Urothelium cell line (cell line): ENCODE measurements around the gene SELPLG.
"Not testable (repeated sequence)": the region's sequence is repeated elsewhere in the genome, so short reads cannot be mapped to it uniquely, and the experiment has no call there.

Source experiments
- DNase-seq: peaks from one replicate; pipeline ENCODE4 v3.0.0; 2011; ENCODE audit warnings: low spot score, mixed read lengths
- FAIRE-seq: peaks from 2 replicates; lab custom pipeline; 2011; peaks lifted over from hg19 to GRCh38; lab: Jason Lieb, UNC

Gene SELPLG

DNA sequence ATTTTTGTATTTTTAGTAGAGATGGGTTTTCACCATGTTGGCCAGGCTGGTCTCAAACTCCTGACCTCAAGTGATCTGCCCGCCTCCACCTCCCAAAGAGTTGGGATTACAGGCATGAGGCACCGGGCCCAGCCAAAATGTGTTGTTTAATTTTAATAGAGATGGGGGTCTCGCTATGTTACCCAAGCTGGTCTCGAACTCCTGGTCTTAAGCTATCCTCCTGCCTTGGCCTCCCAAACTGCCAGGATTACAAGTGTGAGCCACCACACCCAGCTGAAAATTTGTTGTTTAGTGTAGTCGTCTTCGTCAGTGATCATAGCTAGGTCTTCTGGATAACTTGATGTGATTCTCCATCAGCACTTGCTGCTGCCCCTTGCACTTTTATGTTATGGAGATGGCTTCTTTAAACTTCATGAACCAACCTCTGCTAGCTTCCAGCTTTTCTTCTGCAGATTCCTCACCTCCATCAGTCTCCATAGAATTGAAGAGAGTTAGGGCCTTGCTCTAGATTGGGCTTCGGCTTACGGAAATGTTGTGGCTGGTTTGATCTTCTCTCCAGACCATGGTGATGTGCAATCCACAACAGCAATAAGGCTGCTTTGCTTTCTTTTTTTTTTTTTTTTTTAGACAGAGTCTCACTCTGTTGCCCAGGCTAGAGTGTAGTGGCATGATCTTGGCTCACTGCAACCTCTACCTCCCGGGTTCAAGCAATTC is 58.3 kb downstream of the SELPLG start:
- no peak for FAIRE-seq
- DNase-seq: no peak

DNA sequence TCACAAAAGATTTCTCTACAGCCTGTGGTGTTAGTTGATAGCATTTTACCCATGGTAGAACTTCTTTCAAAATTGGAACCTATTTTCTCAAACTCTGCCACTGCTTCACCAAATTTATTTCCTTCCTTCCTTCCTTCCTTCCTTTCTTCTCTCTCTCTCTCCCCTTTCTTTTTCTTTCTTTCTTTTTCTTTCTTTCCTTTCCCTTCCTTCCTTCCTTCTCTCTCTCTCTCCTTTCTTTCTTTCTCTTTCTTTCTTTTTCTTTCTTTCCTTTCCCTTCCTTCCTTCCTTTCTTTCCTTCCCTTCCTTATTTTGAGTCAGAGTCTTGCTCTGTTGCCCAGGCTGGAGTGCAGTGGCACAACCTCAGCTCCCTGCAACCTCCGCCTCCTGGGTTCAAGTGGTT is 59.4 kb downstream of the SELPLG start:
- FAIRE-seq, DNase-seq: not testable (repeated sequence)

DNA sequence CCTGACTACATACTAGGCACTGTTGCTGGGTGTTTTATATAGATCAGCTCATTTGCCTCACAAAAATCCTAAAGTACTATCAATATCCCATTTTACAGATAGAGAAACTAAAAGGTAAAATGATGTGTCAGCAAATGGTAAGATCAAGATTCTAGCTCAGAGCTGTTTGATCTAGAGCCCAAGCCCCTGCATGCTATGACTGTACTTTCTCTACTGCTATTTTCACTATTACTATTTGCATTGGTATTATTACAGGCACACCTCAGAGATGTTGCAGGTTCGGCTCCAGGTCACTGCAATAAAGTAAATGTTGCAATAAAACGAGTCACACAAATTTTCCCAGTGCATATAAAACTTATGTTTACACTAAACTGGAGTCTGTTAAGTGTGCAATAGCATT is 60.4 kb downstream of the SELPLG start:
- FAIRE-seq (no peak), DNase-seq (no peak)

DNA sequence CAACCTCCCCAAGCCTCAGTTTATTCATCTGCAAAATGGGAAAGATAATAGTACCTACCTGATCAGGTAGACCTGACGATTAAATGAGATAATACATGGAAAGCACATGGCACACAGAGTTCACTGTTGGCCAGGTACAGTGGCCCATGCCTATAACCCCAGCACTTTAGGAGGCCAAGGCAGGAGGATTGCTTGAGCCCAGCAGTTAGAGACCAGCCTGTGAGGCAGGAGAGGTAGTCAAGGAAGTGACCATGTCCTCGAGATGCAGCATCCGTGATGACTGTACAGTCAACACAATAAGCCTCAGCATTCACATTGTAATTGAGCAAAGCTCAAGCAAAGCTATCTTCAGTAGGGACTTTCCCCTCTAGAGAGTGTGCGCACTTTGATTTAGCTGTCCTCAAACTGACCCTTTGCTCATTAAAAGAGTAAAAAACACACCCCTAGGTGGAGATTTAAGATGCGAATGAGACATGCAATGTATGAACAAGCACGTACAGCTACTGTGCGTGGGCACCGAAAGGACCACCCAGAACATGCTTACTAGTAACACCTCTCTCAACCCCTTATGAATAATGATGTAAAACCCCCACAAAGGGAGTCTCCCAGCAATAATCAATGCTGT is 61.4 kb downstream of the SELPLG start:
- DNase-seq (no peak), FAIRE-seq (no peak)
